IPS DF 19.7 (cell line): ENCODE results near the gene GNAS.
"Not testable (repeated sequence)": the region's sequence is repeated elsewhere in the genome, so short reads cannot be mapped to it uniquely, and the experiment has no call there.

Experiments used
- DNase-seq: peaks from one replicate; pipeline ENCODE4 v3.0.0-alpha.2; 2013; ENCODE audit warnings: low read depth, low spot score

Gene GNAS

DNA sequence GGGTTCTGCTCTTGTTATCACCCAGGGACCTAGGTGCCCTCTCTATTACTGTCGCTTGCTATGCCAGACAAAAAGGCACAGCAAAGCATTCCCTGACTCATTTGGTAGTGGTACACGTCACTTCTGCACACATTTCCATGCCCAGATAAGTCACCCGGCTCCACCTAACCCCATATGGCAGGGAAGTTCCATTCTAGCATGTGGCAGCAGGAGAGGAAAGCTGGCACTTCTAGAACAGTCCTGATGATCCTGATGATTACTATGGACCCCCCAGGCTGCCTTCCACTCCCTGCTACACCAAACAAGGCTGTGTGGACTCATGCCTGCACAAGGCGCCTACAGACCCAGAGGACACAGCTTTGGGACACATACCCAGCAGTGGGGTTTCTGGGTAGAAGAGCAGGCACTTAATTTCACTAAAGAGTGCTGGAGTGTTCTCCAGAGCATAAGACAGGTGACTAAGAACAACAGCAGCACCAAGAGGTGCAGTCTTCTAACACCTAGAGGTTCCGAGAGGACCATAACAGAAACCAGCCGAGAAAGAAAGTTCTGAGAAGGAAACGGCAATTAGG lies 75.1 kb downstream of the GNAS start:
- DNase-seq: no peak

DNA sequence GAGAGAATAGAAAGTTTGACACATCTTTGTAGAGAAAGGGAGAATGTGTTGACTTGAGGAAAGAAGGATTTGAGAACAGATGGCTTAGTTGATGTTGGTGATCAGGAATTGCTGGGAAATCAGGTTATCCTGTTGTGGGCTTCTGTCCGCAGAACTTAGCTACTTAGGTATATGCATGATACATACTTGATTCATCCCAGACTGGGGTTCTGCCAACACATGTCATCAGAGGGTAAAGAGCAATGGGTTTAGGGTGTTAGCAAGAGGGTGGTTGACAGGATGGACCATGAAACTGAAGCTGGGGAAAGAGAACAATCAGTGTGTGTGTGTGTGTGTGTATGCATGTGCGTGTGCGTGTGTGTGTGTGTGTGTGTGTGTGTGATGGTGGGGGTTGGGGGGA lies 78.0 kb downstream of the GNAS start:
- DNase-seq: no peak

DNA sequence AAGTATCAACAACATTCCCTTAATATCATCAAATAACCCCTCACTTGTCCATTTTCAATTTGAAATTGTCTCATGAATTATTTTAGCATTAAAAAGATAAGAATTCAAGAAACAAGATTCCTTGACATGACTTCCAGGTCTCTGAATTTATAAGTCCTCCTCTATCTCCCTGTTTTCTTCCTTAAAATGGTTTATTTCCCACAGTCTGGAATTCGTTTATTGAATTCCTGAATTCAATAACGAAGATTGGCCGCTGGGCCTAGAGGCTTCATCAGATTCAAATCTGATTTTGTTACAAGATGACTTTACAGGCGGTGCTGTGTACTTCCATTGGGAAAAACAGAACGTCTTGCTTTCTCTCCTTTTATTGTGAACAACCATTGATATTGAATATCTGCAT lies 79.7 kb downstream of the GNAS start:
- DNase-seq: no peak

DNA sequence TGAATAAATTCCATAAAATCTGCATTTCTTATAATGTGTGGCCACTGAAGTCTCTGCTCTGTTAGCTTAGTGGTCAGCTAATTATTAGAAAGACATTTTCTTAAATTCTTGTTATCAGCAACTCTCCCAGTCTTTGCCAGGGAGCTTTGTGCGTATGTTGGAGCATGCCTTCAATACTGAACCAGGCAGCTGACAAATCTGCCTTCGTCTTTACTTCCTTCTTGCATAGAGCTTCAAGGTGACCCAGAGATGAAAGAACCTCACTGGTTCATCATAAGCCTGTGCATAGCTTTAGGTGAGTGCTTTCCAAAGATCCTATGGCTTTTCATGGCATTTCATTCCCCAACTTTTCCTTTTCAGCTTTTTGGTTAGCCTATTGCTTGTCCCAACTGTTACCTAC lies 85.6 kb downstream of the GNAS start:
- DNase-seq: no peak

DNA sequence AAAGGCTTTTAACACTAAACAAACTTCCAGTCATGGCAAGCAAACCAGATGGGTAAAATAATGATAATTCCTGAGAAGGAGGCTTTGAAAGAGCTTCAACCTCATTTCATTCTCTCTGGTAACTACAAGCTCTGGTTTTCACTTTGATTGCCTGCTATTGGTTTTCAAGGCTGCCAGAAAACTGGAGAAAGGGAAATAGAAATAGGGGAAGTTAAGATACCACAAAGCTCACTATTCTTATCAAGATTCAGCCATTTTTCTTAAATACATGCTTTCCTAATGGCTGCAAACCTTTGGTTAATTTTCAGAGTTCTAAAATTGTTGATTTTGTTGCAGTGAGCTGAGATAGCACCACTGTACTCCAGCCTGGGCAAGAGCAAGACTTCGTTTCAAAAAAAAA lies 86.0 kb downstream of the GNAS start:
- no peak for DNase-seq

DNA sequence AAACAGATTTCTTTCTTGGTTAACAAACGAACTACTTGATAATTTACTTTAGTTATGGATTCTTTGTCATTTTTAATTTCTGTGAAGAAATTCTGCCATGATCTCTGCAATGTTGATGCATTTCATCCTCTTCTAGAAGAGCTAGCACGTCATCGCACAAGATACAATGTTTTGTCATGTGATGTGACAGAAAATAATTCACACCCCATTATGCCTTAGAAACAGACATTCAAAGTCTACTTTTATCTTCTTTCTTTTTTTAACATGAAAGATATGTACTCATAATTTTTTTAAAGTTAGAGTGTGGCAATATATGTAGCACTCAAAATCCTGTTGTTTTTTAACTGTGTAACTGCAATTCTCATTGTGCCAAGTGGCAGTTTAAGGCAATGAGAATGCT lies 89.0 kb downstream of the GNAS start:
- no peak for DNase-seq

DNA sequence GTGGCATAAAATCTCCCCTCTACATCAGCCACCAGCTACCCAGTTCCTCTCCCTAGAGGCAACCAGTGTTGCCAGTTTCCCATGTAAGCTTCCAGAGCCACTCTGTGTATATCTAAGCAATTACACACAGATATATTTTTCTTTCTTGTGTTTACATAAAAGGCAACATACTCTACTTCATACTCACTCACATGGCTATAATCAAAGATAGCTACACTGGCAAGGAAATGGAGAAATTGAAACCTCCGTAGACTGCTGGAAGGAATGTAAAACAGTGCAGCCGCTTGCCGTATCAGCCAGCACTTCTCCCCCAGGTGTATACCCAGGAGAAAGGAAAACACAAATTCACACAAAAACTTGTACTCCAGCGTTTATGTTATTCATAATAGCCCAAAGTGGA lies 90.0 kb downstream of the GNAS start:
- no peak for DNase-seq

DNA sequence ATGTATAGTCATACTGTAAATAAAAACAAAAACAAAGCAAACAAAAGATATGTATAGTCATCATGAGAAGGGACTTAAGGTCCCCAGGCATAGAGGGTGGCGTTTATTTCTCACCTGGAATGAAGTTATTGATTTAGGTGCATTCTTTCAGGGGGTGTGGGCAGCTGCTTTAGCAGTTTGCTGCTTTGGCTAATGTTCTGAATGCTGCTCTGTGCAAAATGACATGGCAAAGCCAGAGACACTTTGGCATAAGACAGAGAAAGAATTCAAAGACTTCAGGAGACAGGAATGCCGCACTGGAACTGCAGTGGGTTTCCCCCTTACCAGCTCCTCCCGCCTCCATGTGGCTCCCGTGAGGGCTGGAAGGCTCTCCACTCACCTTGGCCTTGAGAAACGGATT lies 92.1 kb downstream of the GNAS start:
- DNase-seq: no peak

DNA sequence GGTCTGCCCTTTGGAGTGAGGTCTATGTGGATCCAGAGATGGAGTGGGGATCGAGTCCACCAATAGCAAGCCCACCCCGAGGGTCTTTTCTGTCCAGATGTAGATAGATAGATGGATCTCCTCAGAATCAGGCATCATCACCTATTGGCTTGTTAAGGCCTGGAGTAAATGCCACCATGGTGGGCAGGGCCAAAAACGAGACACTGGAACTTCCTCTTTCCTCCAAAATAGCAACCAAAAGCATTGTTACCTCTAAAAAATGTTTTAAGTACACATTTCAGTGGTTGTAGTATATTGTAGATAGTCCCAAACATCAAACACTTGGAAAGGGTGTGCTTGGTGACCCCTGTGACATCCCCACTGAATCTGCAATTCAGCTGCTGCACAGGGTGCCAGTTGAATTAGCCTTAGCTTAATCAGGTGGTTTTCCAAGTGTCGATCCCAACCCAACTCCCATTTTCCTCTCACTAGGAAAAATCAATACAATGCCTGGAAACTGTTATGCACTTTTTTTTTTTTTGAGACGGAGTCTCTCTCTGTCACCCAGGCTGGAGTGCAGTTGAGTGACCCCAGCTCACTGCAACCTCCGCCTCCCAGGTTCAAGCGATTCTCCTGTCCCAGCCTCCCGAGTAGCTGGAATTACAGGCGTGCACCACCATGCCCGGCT lies 93.6 kb downstream of the GNAS start:
- DNase-seq: no peak

DNA sequence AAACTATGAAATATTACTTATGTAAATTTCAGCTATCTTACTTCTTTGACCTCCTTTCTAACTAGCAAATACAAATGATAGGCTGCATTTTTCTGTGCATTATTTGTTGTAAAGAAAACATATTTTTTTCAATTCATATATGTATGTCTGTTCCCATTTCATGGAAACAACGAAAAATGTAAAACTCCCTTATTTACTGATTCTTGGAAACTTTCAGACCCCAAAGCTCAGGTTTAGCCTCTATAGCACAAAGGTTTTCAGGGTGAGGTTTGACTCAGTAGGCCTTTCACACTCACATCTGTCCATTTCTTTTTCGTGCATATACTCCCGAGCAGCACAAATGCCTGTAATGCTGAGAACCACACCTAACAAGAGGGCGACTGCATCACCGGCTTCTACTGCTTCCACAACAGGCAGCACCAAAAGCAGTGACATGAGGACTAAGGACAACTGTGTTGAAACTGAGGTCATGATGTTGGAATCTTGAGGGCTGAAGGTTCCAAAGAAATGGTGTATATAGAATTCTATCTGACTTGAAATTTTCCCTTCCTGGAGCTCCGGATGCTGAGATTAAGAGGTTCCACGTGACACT lies 95.4 kb downstream of the GNAS start:
- not testable (repeated sequence) for DNase-seq

DNA sequence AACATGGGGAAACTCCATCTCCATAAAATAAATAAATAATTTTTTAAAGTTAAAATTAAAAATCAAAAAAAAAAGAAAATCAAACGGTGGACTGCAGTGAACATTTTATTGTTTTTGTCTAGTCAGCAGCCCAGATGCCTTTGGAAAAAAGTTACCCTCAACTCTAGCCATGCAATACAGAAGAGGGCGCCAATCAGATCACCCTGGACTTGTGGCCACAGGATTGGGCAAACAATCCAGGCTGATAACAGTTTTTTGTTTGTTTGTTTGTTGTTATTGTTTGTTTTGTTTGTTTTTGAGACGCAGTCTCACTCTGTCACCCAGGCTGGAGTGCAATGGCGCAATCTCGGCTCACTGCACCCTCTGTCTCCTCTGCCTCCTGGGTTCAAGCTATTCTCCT lies 98.1 kb downstream of the GNAS start:
- no peak for DNase-seq

DNA sequence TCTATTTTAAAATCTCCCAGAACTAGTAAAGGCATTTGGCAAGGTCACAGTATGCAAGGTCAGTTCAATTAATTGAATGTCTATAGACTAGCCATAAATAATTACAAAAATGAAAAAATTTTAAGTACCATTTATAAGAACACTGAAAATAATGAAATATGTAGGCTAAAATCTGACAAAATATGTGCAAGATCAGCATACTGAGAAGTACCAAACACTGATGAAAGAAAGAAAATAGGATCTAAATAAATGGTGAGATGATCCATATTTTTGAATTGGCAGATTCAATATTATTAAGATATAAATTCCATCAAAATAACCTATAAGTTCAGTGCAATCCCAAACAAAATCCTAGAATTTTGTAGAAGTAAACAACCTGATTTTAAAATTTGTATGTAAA lies 100.5 kb downstream of the GNAS start:
- no peak for DNase-seq

DNA sequence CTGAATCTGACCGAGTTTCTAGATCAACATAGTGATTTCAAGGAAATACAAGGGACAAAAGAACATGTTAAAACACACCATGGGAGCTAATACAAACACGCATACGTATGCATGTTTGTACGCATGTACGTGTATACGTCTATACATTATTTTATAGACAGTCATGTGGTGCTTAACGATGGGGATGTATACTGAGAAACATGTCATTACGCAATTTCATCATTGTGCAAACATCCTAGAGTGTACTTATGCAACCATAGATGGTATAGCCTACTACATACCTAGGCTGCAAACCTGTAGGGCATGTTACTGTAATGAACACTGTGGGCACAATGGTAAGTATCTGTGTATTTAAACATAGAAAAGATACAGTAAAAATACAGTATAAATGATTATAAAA lies 103.6 kb downstream of the GNAS start:
- DNase-seq: no peak

DNA sequence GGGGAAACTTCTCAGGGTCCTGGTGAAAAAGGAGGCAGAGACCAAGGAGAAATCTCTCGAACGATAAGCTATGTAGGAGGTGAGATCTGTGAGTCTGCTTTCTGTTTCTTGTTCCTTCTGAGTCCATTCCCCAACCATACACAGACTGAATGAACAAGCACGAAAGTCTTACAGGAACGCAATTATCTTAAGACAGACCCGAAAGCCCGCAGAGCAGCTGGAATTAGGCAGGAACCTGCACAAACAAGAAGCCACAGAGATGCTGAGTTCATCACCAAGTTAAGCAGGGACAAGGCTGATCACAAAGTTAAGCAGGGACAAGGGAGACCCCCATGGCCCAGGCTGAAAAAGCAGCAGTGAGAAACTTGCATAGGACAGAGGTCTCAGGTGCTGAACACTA lies 107.1 kb downstream of the GNAS start:
- no peak for DNase-seq
